MG63 (cell line): ENCODE results near the gene PARVA. TPM values are rescaled to one million over a fixed set of nuclear protein-coding genes. Genes with fewer than 3 reads are reported as not detected.

ENCODE experiments used
- DNase-seq: peaks from one replicate; pipeline ENCODE4 v3.0.0-alpha.2; 2020
- H3K27me3 ChIP-seq: fragments of 250-450 bp; sonication (Bioruptor Pico); 2 replicates; pipeline ENCODE4 v1.5.1; 2020; ENCODE audit warnings: mild to moderate bottlenecking, moderate library complexity
- H3K36me3 ChIP-seq: fragments of 250-450 bp; sonication (Bioruptor Pico); 2 replicates; pipeline ENCODE4 v1.5.1; 2020; ENCODE audit warnings: mild to moderate bottlenecking, moderate library complexity
- H3K4me3 ChIP-seq: fragments of 250-450 bp; sonication (Bioruptor Pico); 2 replicates; pipeline ENCODE4 v1.5.1; 2020; ENCODE audit warnings: mild to moderate bottlenecking, moderate library complexity
- H3K9me3 ChIP-seq: fragments of 250-450 bp; sonication (Bioruptor Pico); 2 replicates; pipeline ENCODE4 v1.5.1; 2020; ENCODE audit warnings: mild to moderate bottlenecking, moderate library complexity
- total RNA-seq: library from RNA; depleted of rRNA; stranded (reverse); fragments of >200 nt; shearing (Covaris generic); gene quantifications from 2 replicates; pipeline ENCODE4 v1.2.3, GENCODE V29; 2014; ENCODE audit warnings: low replicate concordance

PARVA gene
- total RNA-seq, 1 experiment from 2014 or later = 27.9 TPM

DNA sequence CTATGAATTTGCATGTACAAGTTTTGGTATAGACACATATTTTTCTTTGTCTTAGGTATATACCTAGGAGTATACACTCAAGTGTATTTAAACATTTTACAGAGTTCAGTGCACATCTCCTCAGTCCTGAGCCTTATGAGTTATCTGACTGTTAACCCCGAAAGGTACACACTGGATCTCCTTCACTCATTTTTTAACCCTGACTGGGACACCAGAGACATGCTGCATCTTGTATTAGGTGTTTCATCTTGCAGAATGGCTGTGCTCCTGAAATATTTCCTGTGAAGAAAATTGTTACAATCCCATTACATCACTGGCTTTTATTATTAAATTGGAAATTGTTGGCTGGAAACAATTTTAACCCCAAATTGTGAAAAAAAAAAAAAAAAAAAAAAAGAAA, 15.3 kb downstream of the PARVA start:
- peaks cover 17% of the 10 kb centered on the region for H3K36me3 ChIP-seq
- 0 out of 2 replicates have a peak, but pooled peaks cover 8% of the 10 kb centered on the region for H3K9me3 ChIP-seq
- H3K27me3 ChIP-seq = no peaks in the 10 kb centered on the region
- DNase-seq = no peak
- no peak overlapping the region for H3K4me3 ChIP-seq

- H3K9me3 ChIP-seq = 0 out of 2 replicates have a peak, but pooled peaks cover 8% of the 10 kb centered on the region
- DNase-seq = no peak
- no peaks in the 10 kb centered on the region for H3K27me3 ChIP-seq
- H3K36me3 ChIP-seq = peaks cover 17% of the 10 kb centered on the region
- no peak overlapping the region for H3K4me3 ChIP-seq
Observed at GRCh38 chr11:12393691-12394090, 16.3 kb downstream of the PARVA start.

DNA sequence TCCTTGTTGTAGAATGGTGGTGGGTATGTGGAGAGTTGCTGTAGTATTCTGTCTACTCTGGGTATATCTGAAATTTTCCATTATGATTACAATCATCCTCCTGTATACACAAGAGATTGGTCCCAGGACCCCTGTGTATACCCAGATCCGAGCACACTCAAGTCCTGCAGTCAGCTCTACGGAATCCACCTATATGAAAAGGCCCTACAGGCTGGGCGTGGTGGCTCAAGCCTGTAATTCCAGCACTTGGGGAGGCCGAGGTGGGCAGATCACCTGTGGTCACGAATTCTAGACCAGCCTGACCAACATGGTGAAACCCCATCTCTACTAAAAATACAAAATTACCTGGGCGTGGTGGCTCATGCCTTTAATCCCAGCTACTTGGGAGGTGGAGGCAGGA, 17.2 kb downstream of the PARVA start:
- 0 out of 2 replicates have a peak, but pooled peaks cover 8% of the 10 kb centered on the region for H3K9me3 ChIP-seq
- no peak overlapping the region for H3K4me3 ChIP-seq
- H3K36me3 ChIP-seq = peaks cover 16% of the 10 kb centered on the region
- H3K27me3 ChIP-seq = no peaks in the 10 kb centered on the region
- DNase-seq = no peak

GRCh38 chr11:12395333-12395732, 18.0 kb downstream of the PARVA start:
- DNase-seq = no peak
- Histone ChIP-seq H3K27me3 (no peaks in the 10 kb centered on the region), H3K9me3 (0 out of 2 replicates have a peak, but pooled peaks cover 8% of the 10 kb centered on the region), H3K36me3 (peaks cover 15% of the 10 kb centered on the region), H3K4me3 (no peak overlapping the region)

- Histone ChIP-seq H3K9me3 (0 out of 2 replicates have a peak, but pooled peaks cover 5% of the 10 kb centered on the region), H3K4me3 (no peak overlapping the region), H3K27me3 (no peaks in the 10 kb centered on the region), H3K36me3 (peaks cover 15% of the 10 kb centered on the region)
- peak; percentile 80 for DNase-seq
Observed at GRCh38 chr11:12397931-12398334, 20.6 kb downstream of the PARVA start.

- H3K36me3 ChIP-seq = peaks cover 9% of the 10 kb centered on the region
- DNase-seq = no peak
- H3K27me3 ChIP-seq = no peaks in the 10 kb centered on the region
- no peaks in the 10 kb centered on the region for H3K9me3 ChIP-seq
- no peak overlapping the region for H3K4me3 ChIP-seq
Observed at GRCh38 chr11:12399355-12399754, 22.0 kb downstream of the PARVA start.

DNA sequence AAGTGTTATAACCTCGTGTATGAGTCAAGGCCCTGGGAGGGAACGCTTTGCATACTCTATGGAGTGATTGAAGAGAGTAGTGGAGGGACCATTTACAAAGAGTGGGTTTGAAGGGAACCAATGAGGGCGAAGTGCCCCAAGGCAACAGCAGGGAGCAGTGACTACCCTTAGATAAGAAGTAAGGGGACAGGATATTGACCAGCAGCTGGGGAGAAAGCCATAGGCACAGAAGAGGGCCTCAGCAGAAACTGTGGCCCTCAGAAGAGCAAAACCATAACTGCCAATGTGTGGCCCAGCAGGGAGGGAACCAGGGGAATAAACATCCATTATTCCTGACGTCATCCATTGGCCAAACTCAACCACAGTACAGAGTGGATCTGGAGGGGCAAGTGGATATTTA, 24.7 kb downstream of the PARVA start:
- Histone ChIP-seq H3K36me3 (no peaks in the 10 kb centered on the region; the same call in none of the 2 replicates), H3K9me3 (no peaks in the 10 kb centered on the region), H3K4me3 (no peak overlapping the region), H3K27me3 (no peaks in the 10 kb centered on the region)
- no peak for DNase-seq

DNA sequence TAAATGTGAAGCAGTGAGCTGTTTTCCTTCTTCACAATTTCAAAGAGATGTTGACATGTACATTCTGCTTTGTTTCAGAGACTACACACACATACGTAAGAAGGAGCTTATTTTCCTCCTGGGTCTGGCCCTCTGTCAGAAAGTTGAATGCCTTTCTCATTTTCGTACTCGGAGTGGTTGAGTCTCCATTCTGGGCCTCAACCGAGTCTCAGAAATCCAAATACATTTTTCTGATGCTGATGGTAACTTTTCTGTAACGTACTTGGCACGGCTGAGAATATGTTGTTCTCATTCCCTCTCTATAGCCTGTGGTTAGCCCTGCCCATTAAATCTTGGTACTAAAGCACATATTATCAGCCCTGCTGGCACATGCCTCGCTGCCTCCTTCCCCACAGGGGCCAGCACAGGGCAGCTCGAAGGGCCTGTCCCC, 25.3 kb downstream of the PARVA start:
- Histone ChIP-seq H3K9me3 (no peaks in the 10 kb centered on the region), H3K4me3 (no peak overlapping the region), H3K27me3 (no peaks in the 10 kb centered on the region), H3K36me3 (no peaks in the 10 kb centered on the region; the same call in none of the 2 replicates)
- DNase-seq = no peak

DNA sequence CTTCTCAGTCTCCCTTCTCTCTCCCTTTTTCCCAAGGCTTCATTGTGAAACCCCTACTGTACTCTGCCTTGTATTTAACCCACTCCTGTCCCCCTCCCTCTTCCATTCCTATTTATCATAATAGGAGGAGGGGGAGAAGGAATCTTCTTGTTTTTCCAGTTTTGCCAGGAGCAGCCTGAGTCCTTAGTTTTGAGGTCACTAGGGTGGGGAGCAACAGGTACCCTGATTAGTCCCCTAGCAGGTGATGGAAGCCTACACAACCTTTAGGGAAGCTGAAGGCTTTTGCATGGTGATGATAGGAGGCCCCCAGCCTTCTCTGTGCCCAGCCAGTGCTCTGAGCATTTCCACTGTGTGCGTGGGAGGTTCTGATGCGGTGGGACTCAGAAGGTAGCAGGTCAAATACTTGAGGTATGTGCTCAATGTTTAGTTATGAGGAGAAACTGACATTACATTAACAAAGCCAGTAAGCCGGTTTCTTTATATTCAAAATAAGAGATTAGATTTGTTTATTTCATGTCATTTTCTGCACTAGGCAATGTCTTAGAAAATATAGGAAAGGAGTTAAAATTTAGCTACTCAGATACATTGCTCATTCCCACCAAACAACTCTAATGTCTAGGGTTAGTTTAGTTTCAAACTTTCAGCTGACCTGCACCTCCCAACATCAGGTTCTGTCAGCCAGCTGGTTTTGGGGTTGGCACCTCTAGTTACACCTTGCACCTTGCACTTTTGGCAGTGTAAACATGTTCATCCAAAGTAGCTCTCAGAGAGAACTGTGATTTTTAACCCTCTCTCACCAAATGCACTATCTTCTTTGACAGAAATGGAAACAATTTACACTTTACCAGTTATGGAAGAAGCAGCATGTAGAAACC, 26.0 kb downstream of the PARVA start:
- no peak for DNase-seq
- H3K27me3 ChIP-seq = no peaks in the 10 kb centered on the region

DNA sequence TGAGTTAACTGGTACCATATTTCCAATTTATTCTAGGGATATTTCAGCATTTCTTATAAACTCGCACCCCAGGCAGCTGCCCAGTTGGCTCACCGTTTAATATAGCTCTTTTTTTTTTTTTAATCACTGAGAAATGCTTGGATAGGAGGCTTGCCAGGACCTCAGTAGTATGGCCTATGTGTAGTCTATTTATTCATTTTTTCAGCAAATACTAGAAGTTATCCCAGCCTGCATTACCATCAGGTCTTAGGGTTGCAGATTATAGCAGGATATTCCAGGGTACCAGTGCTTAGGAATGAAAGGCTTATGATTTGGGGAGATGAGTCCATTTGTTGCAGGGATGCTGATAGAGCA, 26.6 kb downstream of the PARVA start:
- no peak overlapping the region for H3K4me3 ChIP-seq
- H3K27me3 ChIP-seq = no peaks in the 10 kb centered on the region
- H3K9me3 ChIP-seq = no peaks in the 10 kb centered on the region
- no peaks in the 10 kb centered on the region; the same call in none of the 2 replicates for H3K36me3 ChIP-seq
- no peak for DNase-seq

More for the DNA sequence above, 26.0 kb downstream of the PARVA start:
- Histone ChIP-seq H3K4me3 (no peak overlapping the region), H3K36me3 (no peaks in the 10 kb centered on the region; the same call in none of the 2 replicates), H3K9me3 (no peaks in the 10 kb centered on the region)

DNA sequence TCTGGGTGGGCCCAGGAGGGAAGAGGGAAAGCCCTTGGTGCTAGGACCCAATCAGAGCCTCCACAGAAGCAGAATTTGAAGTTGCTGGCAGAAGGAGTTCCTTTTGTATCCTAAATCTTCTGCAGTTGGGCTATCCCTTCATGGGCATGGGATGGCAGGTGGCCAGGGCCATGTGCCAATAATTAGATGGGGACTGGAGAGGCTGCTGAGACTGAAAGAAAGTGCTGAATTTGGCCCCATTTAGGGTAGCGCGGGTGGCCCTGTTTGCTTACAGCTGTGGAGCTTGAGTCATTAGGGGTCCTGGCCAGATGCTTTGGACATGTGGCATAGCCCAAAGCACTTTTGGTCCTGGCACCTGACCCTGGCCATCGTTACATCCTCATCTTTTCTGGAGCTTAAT, 27.1 kb downstream of the PARVA start:
- Histone ChIP-seq H3K27me3 (no peaks in the 10 kb centered on the region), H3K9me3 (no peaks in the 10 kb centered on the region), H3K4me3 (no peak overlapping the region), H3K36me3 (no peaks in the 10 kb centered on the region; the same call in none of the 2 replicates)
- peak; percentile 19 for DNase-seq

DNA sequence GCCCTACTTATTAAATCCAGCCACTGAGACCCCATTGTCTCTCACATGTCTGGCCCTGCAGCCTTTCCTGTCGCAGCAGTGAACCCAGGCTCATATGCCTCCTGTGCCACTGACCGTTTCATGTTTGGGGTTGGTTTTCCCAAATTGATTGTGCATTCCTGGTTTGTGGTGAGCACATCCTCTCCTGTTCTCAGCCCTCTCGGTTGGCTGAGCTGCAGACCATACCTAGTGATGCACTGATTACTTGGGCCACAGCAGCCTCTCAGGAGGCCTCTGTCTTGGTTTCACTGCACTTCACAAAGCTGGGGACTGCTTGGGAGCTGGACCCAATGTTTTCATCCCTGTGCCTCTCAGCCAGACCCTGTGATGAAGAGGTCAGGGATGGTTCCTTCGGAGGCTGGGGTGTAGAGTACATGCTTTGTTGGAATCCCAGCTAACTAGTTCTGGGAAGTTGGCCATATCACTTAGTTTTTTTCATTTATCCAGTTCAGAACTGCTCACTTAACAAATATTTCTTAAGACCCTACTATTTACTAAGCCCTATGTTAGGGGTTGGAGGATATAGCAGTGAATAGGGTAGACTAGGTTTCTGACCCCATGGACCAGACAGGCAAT, 30.9 kb downstream of the PARVA start:
- DNase-seq = no peak
- no peak overlapping the region for H3K4me3 ChIP-seq
- H3K9me3 ChIP-seq = no peaks in the 10 kb centered on the region
- H3K36me3 ChIP-seq = no peaks in the 10 kb centered on the region; the same call in none of the 2 replicates
- H3K27me3 ChIP-seq = no peaks in the 10 kb centered on the region

DNA sequence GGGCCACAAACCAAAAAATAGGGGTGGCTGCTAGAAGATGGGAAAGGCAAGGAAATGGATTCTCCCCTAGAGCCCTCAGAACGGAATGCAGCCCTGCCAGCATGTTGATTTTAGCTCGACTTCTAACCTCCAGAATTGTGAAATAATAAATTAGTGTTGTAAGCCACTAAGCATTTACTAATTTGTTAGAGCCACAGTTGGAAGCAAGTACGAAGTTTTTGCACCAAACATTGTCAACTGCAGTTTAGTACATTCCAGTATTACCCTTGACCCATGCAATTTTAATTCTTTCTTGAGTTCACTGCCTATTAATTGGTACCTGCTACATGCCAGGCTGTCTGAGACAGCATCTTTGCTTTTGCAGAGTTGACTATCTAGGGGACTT, 32.2 kb downstream of the PARVA start:
- Histone ChIP-seq H3K36me3 (peaks cover 2% of the 10 kb centered on the region; the same call in 1 of the 2 replicates), H3K27me3 (no peaks in the 10 kb centered on the region), H3K9me3 (no peaks in the 10 kb centered on the region), H3K4me3 (no peak overlapping the region)
- no peak for DNase-seq

DNA sequence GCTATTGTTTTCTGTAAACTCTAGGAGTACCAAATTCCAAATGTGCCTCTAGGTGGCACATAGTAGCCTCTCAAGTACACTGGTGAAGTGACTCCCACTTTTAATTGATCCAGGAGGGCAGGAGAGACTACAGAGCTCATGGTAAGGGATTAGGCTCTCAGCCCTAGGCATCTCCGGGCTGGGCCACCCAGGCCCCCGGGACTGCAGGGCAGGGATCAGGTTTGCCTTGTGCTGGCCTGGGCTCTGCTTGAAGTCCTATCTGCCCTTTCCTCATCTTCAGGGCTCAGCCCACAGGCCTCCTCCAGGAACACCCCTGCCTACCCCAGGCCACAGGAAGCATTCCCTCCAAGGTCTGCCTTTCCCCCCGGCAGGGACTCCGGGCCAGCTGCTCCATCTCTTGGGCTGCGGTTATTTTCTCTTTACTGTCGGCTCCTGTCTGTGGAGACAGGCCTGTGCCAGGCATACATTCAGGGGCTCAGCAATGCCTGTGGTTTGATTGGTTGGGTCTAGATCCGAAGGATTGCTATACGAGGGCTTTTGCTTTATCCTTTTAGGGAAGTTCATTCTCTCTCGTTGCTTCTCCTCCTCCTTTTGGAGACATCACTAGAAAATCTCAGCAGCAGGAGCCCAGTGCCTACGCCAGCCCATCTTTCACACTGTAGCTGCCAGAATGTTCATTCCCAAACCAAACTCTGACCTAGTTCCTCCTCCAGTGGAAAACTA, 32.8 kb downstream of the PARVA start:
- no peaks in the 10 kb centered on the region for H3K9me3 ChIP-seq
- DNase-seq = peak; percentile 28
- H3K4me3 ChIP-seq = no peak overlapping the region
- H3K27me3 ChIP-seq = no peaks in the 10 kb centered on the region
- H3K36me3 ChIP-seq = peaks cover 2% of the 10 kb centered on the region; the same call in 1 of the 2 replicates

DNA sequence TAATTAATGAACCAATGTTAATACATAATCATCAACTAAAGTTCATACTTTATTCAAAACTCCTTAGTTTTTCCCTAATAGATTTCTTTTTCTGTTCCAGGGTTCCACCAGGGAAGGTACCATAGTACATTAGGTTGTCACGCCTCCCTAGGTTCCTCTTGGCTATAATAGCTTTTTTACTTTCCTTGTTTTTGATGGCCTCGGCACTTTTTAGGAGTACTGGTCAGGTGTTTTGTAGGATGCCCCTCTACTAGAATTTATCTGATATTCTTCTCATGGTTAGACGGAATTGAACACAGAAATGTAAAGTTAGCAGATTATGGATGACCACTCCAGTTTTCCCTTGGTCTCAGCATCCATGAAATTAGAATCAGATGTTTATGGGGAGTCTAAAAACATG, 34.0 kb downstream of the PARVA start:
- no peak for DNase-seq
- H3K9me3 ChIP-seq = no peaks in the 10 kb centered on the region
- no peak overlapping the region for H3K4me3 ChIP-seq
- no peaks in the 10 kb centered on the region for H3K27me3 ChIP-seq
- H3K36me3 ChIP-seq = 0 out of 2 replicates have a peak, but pooled peaks cover 2% of the 10 kb centered on the region

GRCh38 chr11:12411806-12412727, 34.7 kb downstream of the PARVA start:
- Histone ChIP-seq H3K4me3 (no peak overlapping the region), H3K9me3 (no peaks in the 10 kb centered on the region), H3K36me3 (0 out of 2 replicates have a peak, but pooled peaks cover 2% of the 10 kb centered on the region), H3K27me3 (no peaks in the 10 kb centered on the region)
- DNase-seq = peak; percentile 94
